ENCODE results near the gene SLC41A2.

SLC41A2 gene

DNA sequence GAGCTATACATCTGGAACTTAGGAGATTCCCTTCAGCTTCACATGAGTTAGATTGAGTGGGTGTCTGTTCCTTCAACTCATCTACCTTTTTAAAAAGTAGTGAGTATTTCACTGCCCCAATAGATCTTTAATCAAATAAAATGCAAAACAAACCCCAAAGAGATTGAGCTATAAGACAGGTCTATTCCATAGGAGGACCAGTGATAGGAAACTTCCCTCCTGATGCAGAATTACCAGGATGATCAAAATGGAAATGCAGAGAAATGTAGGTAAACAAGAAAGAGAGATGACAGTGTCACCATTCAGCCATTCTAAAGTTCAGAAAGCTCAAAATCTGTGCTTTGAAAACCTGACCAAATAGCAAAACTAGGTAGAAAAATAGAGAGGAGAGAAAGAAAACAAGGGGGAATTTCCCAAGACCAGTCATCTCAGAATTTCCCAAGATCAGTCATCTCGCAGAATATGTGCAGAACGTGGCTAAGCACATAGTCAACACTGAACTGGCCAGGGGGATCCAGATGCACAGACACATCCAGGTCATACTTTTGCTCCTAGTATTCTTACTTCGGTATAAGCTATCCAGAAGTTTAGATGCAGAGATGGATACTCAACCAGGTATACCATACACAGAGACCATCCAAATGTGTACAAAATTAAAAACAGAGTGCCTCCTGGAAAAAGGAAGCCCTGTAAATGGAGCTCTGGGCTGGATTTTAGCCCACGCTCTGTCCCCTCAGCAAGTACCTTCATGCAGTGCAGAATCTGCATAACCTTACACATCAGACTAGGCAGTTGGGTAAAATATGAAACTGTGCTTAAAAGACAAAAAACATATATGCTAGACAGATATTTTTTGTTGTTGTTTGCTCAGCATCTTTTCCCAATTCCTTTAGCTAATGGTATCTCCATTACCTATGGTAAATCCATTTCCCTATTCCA, 27.4 kb downstream of the SLC41A2 start:
- TF ChIP-seq, protein P1, sequence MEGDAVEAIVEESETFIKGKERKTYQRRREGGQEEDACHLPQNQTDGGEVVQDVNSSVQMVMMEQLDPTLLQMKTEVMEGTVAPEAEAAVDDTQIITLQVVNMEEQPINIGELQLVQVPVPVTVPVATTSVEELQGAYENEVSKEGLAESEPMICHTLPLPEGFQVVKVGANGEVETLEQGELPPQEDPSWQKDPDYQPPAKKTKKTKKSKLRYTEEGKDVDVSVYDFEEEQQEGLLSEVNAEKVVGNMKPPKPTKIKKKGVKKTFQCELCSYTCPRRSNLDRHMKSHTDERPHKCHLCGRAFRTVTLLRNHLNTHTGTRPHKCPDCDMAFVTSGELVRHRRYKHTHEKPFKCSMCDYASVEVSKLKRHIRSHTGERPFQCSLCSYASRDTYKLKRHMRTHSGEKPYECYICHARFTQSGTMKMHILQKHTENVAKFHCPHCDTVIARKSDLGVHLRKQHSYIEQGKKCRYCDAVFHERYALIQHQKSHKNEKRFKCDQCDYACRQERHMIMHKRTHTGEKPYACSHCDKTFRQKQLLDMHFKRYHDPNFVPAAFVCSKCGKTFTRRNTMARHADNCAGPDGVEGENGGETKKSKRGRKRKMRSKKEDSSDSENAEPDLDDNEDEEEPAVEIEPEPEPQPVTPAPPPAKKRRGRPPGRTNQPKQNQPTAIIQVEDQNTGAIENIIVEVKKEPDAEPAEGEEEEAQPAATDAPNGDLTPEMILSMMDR (IDR thresholded peaks at IDR 0.05; ENCODE audit: low read depth, low read length, missing control alignments): no peak
- peak; percentile 73 for DNase-seq
- in situ Hi-C loops (cut with HindIII; ENCODE audit: low pct_ligation_motif_present, low sequenced_read_pairs): no loop called here
- Histone ChIP-seq H3K27me3 (replicated peaks) (no peaks in the 10 kb centered on the region), H3K36me3 (replicated peaks) (no peaks in the 10 kb centered on the region), H3K27ac (peak overlapping the region; percentile 59), H3K4me3 (ENCODE audit: low read depth, low read length) (no peak overlapping the region)

DNA sequence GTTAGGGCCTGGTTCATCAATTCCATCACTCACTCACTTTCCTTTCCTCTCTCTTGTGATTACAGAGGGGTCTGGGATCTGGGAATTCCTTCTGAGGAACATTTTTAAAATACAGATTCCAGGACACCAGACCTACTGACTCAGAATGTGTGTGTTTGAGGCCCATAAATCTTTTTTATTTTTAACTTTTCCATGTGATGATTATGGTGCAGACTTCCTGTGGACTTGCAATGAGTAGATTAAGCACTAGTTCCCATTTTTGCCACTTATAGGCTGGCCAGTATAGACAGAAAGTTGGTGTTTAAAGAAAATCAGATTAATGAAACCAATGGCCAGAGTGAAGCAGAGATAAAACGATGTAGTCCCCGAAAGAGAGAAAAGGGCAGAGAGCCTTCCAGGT, 28.1 kb downstream of the SLC41A2 start:
- H3K36me3 ChIP-seq (replicated peaks): no peaks in the 10 kb centered on the region
- H3K4me3 ChIP-seq (ENCODE audit: low read depth, low read length): no peak overlapping the region
- peak overlapping the region; percentile 59 for H3K27ac ChIP-seq
- no peak for DNase-seq
- in situ Hi-C loops (cut with HindIII; ENCODE audit: low pct_ligation_motif_present, low sequenced_read_pairs): no loop called here
- TF ChIP-seq, protein P1 (IDR thresholded peaks at IDR 0.05; ENCODE audit: low read depth, low read length, missing control alignments): no peak
- H3K27me3 ChIP-seq (replicated peaks): no peaks in the 10 kb centered on the region

DNA sequence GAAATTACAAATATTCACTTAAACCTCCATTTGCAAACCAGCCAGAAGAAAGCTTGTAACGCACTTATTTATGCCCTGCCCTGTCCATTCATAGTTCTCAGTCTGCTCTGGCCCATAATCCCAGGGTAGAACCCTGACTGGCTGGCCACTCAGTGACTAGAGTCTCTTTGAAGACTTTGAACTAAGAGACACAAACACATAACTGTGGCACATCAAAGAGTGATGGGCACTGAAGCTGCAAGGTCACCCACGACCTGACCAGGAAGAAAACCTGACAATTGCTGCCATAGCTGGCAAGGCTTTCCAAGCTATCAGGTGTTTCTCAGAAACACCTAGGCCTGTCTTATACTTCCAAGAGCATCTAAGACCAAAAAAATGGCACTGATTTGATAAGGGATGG, 28.7 kb downstream of the SLC41A2 start:
- no peak overlapping the region for H3K27ac ChIP-seq
- TF ChIP-seq, protein P1 (IDR thresholded peaks at IDR 0.05; ENCODE audit: low read depth, low read length, missing control alignments): no peak
- no peaks in the 10 kb centered on the region for H3K36me3 ChIP-seq (replicated peaks)
- no peak overlapping the region for H3K4me3 ChIP-seq (ENCODE audit: low read depth, low read length)
- no peaks in the 10 kb centered on the region for H3K27me3 ChIP-seq (replicated peaks)
- in situ Hi-C loops (cut with HindIII; ENCODE audit: low pct_ligation_motif_present, low sequenced_read_pairs): no loop called here
- DNase-seq: no peak

DNA sequence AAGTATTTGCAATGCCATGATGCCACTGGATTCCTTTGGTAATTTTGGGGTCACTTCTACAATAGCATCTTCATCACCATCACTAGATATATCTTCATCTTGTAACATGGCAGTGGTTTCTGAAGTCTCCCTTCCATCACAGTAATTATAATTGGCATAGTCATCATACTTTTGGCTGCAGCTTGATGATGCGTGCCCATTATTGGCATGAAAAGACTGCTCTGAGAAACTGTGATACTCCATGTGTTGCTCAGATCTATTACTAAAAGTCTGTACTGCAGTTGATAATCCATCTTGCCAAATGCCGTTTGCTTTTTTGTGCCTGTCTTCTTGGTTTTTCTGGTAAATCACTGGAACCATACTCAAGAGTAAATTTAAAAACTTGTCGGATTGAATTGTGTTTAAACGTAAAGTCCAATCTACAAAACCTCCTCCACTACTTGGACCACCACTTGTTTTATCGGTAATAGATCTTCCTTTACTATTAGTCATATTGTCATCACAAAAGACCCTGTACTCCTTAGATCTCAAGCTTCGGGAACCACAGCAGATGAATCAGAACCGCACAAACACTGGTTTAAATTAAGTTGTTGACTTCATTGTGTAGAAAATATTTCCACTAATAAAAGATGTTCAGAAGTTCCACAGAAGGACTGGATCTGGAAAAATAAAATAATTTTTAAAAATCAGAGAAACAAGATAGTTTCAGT, 29.9 kb downstream of the SLC41A2 start:
- TF ChIP-seq, protein P1 (IDR thresholded peaks at IDR 0.05; ENCODE audit: low read depth, low read length, missing control alignments): no peak
- no peak for DNase-seq
- in situ Hi-C loops (cut with HindIII; ENCODE audit: low pct_ligation_motif_present, low sequenced_read_pairs): no loop called here
- Histone ChIP-seq H3K27me3 (replicated peaks) (no peaks in the 10 kb centered on the region), H3K36me3 (replicated peaks) (no peaks in the 10 kb centered on the region), H3K4me3 (ENCODE audit: low read depth, low read length) (no peak overlapping the region), H3K27ac (no peak overlapping the region)

DNA sequence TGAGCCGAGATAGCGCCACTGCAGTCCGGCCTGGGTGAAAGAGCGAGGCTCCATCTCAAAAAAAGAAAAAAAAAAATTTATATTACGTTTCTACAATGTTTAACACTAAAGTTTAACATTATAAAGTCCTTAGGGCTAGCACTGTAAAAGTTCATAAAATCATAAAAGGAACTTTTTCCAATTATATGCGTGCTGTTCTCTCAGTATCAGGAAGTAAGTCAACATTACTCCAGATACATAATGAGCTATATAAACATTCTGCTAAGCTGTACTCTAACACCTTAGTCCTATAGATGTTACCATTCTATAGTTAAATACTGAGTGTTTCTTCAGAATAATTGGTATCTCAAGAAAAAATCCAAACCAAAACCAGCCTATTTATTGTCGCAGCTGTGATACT, 32.6 kb downstream of the SLC41A2 start:
- Histone ChIP-seq H3K36me3 (replicated peaks) (no peaks in the 10 kb centered on the region), H3K27me3 (replicated peaks) (no peaks in the 10 kb centered on the region), H3K27ac (no peak overlapping the region), H3K4me3 (ENCODE audit: low read depth, low read length) (no peak overlapping the region)
- in situ Hi-C loops (cut with HindIII; ENCODE audit: low pct_ligation_motif_present, low sequenced_read_pairs): no loop called here
- DNase-seq: no peak
- TF ChIP-seq, protein P1 (IDR thresholded peaks at IDR 0.05; ENCODE audit: low read depth, low read length, missing control alignments): no peak
